Epithelial cell of proximal tubule (primary cell): ENCODE results near the gene TDRKH. TPM values are rescaled to one million over a fixed set of nuclear protein-coding genes. Genes with fewer than 3 reads are reported as not detected.

Source experiments
- DNase-seq: peaks from one replicate; pipeline ENCODE4 v3.0.0-alpha.2; 2011; ENCODE audit warnings: low read depth
- H3K4me3 ChIP-seq: 2 replicates; pipeline ENCODE4 v1.5.1; 2011; ENCODE audit warnings: low read depth, mild to moderate bottlenecking, low read length
- CTCF ChIP-seq: conservative IDR thresholded peaks from 2 replicates; pipeline ENCODE4 v1.5.1; 2012; ENCODE audit warnings: low read depth, mild to moderate bottlenecking, low read length
- total RNA-seq: library from RNA; depleted of rRNA; stranded (reverse); fragments of >200 nt; gene quantifications from 2 replicates; pipeline ENCODE4 v1.2.3, GENCODE V29; 2015

Gene TDRKH
- total RNA-seq = 7.4 and 9.5 TPM in 2 replicates

- peak; percentile 97 for DNase-seq
- TF ChIP-seq CTCF = peak; percentile 25
- peak within 1 kb of the TSS; percentile 88 for H3K4me3 ChIP-seq
Measured at GRCh38 chr1:151790071-151790939, at the start of gene TDRKH. TDRKH (minus strand) TSS chr1:151790500; CDS start chr1:151783022, 7,478 bp downstream.

GRCh38 chr1:151839457-151840403 is 49.4 kb upstream of the TDRKH start, which contains the start of gene C2CD4D:
C2CD4D (minus strand) TSS chr1:151839820; CDS start chr1:151838989, 831 bp downstream.
- DNase-seq = no peak

GRCh38 chr1:151839082-151839412 is 48.7 kb upstream of the TDRKH start:
- no peak for DNase-seq
- H3K4me3 ChIP-seq = peak overlapping the region; percentile 48
- TF ChIP-seq CTCF = no peak

More at GRCh38 chr1:151839457-151840403, 49.4 kb upstream of the TDRKH start, which contains the start of gene C2CD4D:
- H3K4me3 ChIP-seq = peak within 1 kb of the TSS; percentile 48
- TF ChIP-seq CTCF = no peak

- DNase-seq = no peak
- peak overlapping the region; percentile 48 for H3K4me3 ChIP-seq
- no peak for TF ChIP-seq CTCF
Measured at GRCh38 chr1:151838222-151839081, 48.2 kb upstream of the TDRKH start.

GRCh38 chr1:151837884-151838221 is 47.6 kb upstream of the TDRKH start:
- H3K4me3 ChIP-seq = no peak overlapping the region
- DNase-seq = no peak
- no peak for TF ChIP-seq CTCF

- no peak overlapping the region for H3K4me3 ChIP-seq
- no peak for DNase-seq
- TF ChIP-seq CTCF = no peak
Measured at GRCh38 chr1:151837197-151837596, 46.9 kb upstream of the TDRKH start.
